Uterus (tissue), 4 donors: ENCODE results near the gene GAPDHS. TPM values are rescaled to one million over a fixed set of nuclear protein-coding genes. Genes with fewer than 3 reads are reported as not detected.

ENCODE experiments used
- DNase-seq, 2 donors: peaks; one replicate each; pipeline ENCODE4 v3.0.0-alpha.2; 2019 to 2020
- H3K27ac ChIP-seq, 2 donors: fragments of 200-600 bp; sonication (generic); 1 replicate in 1 of 2; 2 replicates in 1 of 2; pipeline ENCODE4 v1.5.1; 2016 to 2018
- H3K27me3 ChIP-seq, 2 donors: fragments of 200-600 bp; sonication (generic); one replicate each; pipeline ENCODE4 v1.5.1; 2018 to 2019; ENCODE audit warnings: control low read depth in 1 of 2
- H3K36me3 ChIP-seq, 2 donors: fragments of 200-600 bp; sonication (generic); one replicate each; pipeline ENCODE4 v1.5.1; 2019; ENCODE audit warnings: control low read depth in 1 of 2
- H3K4me1 ChIP-seq, 2 donors: fragments of 200-600 bp; sonication (generic); one replicate each; pipeline ENCODE4 v1.5.1; 2018 to 2019; ENCODE audit warnings: control low read depth in 1 of 2
- H3K4me3 ChIP-seq, 2 donors: fragments of 200-600 bp; sonication (generic); 1 replicate in 1 of 2; 2 replicates in 1 of 2; pipeline ENCODE4 v1.5.1; 2018 to 2019; ENCODE audit warnings: mild to moderate bottlenecking in 1 of 2
- H3K9me3 ChIP-seq, 2 donors: fragments of 200-600 bp; sonication (generic); one replicate each; pipeline ENCODE4 v1.5.1; 2019; ENCODE audit warnings: control low read depth in 1 of 2
- CTCF ChIP-seq, 4 experiments: fragments of 200-600 bp in 2 of 4; fragments of 450-650 bp in 2 of 4; sonication (generic) in 2 of 4; IDR thresholded peaks; one replicate each; pipeline ENCODE4 v1.5.1; 2016 to 2019; ENCODE audit warnings: antibody characterized with exemption in 4 of 4, mild to moderate bottlenecking in 2 of 4, moderate library complexity in 1 of 4
- POLR2A ChIP-seq, 2 donors: fragments of 450-650 bp; IDR thresholded peaks; one replicate each; pipeline ENCODE4 v1.6.1; 2016; ENCODE audit warnings: antibody characterized with exemption in 2 of 2, mild to moderate bottlenecking in 1 of 2, moderate library complexity in 1 of 2
- intact Hi-C: fragments of 100-400 bp; cut with DNase I; formaldehyde crosslinking; loops from one replicate; pipeline ENCODE4 v1.15.1; 2023; ENCODE audit warnings: low total_unique reads
- total RNA-seq, 4 donors: library from RNA; depleted of rRNA in 3 of 4; stranded (reverse); fragments of >200 nt in 3 of 4; gene quantifications; one replicate each; pipeline versions ENCODE4 v1.1.0 to v1.2.4, GENCODE V29; 2014 to 2023
- donor health status: DM: yes; HTN: yes; CAD: no.

GAPDHS gene
- total RNA-seq, 4 donors from 2014 or later = not detected

- DNase-seq = no peak
- no peaks in the 10 kb centered on the region for H3K9me3 ChIP-seq
- no peak within 1 kb of the TSS for H3K4me3 ChIP-seq
- H3K4me1 ChIP-seq = no peaks in the 10 kb centered on the region
- H3K27ac ChIP-seq = no peak within 1 kb of the TSS
- no peak for TF ChIP-seq POLR2A (IDR thresholded peaks at IDR 0.05)
- TF ChIP-seq CTCF (IDR thresholded peaks at IDR 0.05) = no peak
- H3K36me3 ChIP-seq = no peaks in the 10 kb centered on the region
- H3K27me3 ChIP-seq = no peaks in the 10 kb centered on the region
- intact Hi-C loops = no loop called here
Observed at GRCh38 chr19:35490364-35490763, 42.9 kb upstream of the GAPDHS start, which contains the start of gene KRTDAP. TSS of gene KRTDAP (minus strand) at chr19:35490464. CDS start at chr19:35490442, 22 bp downstream.

GRCh38 chr19:35491836-35492360 is 41.4 kb upstream of the GAPDHS start:
- intact Hi-C loops = no loop called here
- no peak overlapping the region for H3K27ac ChIP-seq
- H3K4me1 ChIP-seq = no peaks in the 10 kb centered on the region
- TF ChIP-seq POLR2A (IDR thresholded peaks at IDR 0.05) (no peak), CTCF (IDR thresholded peaks at IDR 0.05) (no peak)
- H3K9me3 ChIP-seq = no peaks in the 10 kb centered on the region
- H3K36me3 ChIP-seq = no peaks in the 10 kb centered on the region
- DNase-seq = no peak
- no peak overlapping the region for H3K4me3 ChIP-seq
- H3K27me3 ChIP-seq = no peaks in the 10 kb centered on the region

GRCh38 chr19:35493971-35494370 is 39.3 kb upstream of the GAPDHS start:
- H3K4me3 ChIP-seq = no peak overlapping the region
- no peaks in the 10 kb centered on the region for H3K4me1 ChIP-seq
- no peaks in the 10 kb centered on the region for H3K27me3 ChIP-seq
- DNase-seq = no peak
- intact Hi-C loops = no loop called here
- H3K9me3 ChIP-seq = no peaks in the 10 kb centered on the region
- H3K27ac ChIP-seq = no peak overlapping the region
- no peaks in the 10 kb centered on the region for H3K36me3 ChIP-seq
- TF ChIP-seq CTCF (IDR thresholded peaks at IDR 0.05) (no peak), POLR2A (IDR thresholded peaks at IDR 0.05) (no peak)

- no peaks in the 10 kb centered on the region for H3K27me3 ChIP-seq
- H3K27ac ChIP-seq = no peak overlapping the region
- H3K9me3 ChIP-seq = no peaks in the 10 kb centered on the region
- no peaks in the 10 kb centered on the region for H3K36me3 ChIP-seq
- peak; percentile 23 to 58 for DNase-seq
- no peaks in the 10 kb centered on the region for H3K4me1 ChIP-seq
- intact Hi-C loops = no loop called here
- TF ChIP-seq CTCF (IDR thresholded peaks at IDR 0.05) = peak; percentile 91 to 96 (median 93)
- TF ChIP-seq POLR2A (IDR thresholded peaks at IDR 0.05) = no peak
- no peak overlapping the region for H3K4me3 ChIP-seq
Observed at GRCh38 chr19:35495107-35496064, 37.9 kb upstream of the GAPDHS start.

GRCh38 chr19:35497406-35497805 is 35.9 kb upstream of the GAPDHS start:
- H3K27ac ChIP-seq = no peak overlapping the region
- TF ChIP-seq CTCF (IDR thresholded peaks at IDR 0.05) (no peak), POLR2A (IDR thresholded peaks at IDR 0.05) (no peak)
- H3K4me1 ChIP-seq = no peaks in the 10 kb centered on the region
- no peak overlapping the region for H3K4me3 ChIP-seq
- no peaks in the 10 kb centered on the region for H3K9me3 ChIP-seq
- intact Hi-C loops = no loop called here
- no peaks in the 10 kb centered on the region for H3K27me3 ChIP-seq
- DNase-seq = no peak
- H3K36me3 ChIP-seq = no peaks in the 10 kb centered on the region
